GM18511 (cell line): ENCODE measurements around the gene LCN12.

ENCODE experiments used
- ATAC-seq: cut with Tn5 transposase; IDR thresholded peaks from one replicate; pipeline ENCODE4 v1.9.1; 2021; ENCODE audit warnings: mild to moderate bottlenecking, moderate library complexity; ENCODE audit not compliant: unreplicated experiment

The LCN12 gene

DNA sequence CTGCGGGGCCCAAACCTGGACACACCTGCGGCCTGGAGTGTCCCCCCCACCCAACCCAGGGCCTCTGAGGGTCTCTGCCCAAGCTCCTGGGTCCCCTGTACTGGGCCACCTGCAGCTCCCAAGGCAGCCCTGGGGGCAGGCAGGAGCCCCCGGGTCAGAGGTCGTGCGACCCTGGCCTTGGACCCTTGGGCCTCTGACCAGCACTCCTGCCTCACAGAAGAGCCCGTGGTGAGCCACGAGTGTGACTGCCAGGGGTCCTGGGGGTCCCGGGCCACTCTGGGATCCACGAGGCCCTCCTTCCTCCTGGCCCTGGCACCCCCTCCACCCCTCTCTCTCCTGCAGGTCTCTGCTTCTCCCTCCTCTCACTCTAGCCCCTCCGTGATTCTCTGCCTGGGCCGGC is 20.3 kb downstream of the LCN12 start:
- no peak for ATAC-seq

- ATAC-seq, result no peak
Observed at GRCh38 chr9:136972743-136973142, 20.7 kb downstream of the LCN12 start.

DNA sequence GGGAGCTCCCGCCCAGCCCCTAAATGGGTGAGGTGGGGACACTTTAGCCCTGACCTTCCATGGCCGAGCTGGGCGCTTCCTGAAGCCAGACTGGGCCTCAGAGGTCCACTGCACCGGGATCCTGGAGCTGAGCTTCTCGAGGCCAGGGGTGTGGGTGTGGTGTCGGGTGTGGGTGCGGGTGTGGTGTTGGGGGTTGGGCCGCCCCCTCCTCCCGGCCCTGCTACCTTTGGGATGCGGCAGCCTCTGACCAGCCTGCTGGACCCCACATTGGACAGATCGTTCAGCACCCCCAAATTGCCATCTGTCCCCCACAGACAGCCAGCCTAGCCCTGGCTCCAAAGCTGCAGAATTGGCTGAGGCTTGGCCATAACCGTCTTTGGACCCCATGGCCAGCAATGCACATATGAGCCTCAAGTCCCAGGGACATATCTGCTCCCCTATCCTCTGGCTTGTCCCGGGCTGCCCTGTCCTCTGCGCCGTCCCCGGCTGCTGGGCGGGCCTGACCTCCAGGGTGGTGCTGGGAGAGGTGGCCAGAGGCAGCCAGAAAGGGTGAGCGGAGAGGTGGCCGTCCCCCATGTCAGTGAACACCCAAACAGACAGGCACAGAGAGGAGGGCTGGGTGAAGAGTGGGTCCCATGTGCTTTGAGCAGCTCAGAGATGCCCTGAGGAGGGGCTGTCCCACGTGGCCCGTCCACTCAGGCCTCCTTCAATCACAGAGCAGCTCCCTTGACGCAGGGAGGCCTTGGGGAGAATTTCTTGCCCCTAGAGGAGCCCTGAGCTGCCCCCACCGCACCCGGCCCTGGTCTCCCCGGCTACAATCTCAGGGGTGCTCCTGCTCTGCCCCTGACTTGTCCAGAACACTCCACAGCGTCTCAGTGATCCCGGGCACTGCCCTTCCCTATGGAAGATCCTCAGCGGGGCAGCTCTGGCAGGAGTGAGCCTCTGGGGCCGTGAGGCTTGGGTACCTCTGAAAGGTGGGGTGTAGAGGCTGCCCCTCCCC is 21.8 kb downstream of the LCN12 start:
- ATAC-seq, result no peak

GRCh38 chr9:136974817-136975535 is 22.9 kb downstream of the LCN12 start:
- ATAC-seq, result no peak

GRCh38 chr9:136975644-136976043 is 23.6 kb downstream of the LCN12 start:
- ATAC-seq, result no peak

DNA sequence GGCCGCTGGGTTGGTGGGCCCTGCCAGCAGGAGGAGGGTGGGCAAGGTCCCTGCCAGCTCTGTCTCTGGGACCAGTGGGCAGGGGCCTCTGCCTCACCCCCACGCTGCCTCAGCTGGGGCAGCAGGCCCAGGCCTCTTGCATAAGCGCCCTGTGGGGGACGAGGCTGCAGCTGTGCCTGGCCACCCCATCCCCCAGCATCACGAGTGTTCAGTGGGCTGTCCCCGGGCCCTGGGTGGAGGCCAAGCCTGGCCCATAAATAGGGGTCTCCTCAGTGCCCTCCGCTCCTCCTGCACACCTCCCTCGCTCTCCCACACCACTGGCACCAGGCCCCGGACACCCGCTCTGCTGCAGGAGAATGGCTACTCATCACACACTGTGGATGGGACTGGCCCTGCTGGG is 25.1 kb downstream of the LCN12 start, which contains the start of gene PTGDS:
Gene PTGDS (plus strand): TSS at position 282 of the 400 bp plus-strand sequence. CDS start 75 bp downstream, at position 357.
- no peak for ATAC-seq

DNA sequence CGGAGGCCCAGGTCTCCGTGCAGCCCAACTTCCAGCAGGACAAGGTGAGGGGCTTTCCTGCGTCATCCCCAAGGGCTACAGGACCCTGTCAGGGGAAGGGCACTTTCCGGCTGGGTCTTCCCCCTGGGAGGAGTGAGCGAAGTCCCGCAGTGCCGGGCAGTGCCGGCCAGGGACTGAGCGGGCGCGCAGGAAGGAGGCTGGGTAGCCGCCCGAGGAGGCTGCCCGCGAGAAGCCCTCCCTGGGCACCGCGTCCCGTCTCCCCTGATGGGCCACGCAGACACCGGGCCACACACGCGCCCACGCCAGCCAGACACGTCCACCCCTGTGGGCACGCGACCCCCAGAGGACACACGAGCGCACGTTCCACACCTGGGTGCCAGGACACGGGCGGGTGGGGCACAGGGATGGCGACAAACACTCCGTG is 25.6 kb downstream of the LCN12 start:
- ATAC-seq, result no peak

DNA sequence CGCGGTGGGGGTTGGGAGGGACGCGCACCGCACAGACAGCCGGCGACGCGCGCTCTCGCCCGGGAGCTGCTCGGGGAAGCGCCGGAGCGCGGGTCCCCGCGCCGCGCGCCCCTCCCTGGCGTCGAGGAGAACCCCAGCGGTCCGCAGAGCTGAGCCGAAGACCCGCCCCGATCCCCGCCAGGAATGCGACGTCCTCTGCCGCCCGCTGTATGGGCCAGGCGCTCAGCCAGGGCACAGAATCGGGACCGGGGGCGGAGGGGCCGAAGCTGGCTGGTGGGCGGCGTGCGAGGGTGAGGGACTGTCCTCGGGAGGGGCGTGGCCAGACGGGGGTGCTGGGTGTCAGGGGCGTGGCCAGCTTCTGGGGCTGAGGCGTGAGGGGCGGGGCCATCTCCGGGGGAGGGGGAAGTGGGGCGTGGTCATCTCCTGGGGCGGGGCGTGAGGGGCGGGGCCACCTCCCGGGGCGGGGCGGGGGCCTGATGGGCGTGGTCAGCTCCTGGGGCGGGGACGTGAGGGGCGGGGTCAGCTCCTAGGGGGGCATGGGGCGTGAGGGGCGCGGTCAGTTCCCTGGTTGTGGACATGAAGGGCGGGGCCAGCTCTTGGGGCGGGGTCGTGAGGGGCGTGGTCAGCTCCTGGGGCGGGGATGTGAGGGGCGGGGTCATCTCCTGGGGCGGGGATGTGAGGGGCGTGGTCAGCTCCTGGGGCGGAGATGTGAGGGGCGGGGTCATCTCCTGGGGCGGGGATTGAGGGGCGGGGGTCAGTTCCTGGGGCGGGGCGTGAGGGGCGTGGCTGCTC is 26.2 kb downstream of the LCN12 start:
- no peak for ATAC-seq

GRCh38 chr9:136978865-136979544 is 26.9 kb downstream of the LCN12 start:
- ATAC-seq, result no peak

DNA sequence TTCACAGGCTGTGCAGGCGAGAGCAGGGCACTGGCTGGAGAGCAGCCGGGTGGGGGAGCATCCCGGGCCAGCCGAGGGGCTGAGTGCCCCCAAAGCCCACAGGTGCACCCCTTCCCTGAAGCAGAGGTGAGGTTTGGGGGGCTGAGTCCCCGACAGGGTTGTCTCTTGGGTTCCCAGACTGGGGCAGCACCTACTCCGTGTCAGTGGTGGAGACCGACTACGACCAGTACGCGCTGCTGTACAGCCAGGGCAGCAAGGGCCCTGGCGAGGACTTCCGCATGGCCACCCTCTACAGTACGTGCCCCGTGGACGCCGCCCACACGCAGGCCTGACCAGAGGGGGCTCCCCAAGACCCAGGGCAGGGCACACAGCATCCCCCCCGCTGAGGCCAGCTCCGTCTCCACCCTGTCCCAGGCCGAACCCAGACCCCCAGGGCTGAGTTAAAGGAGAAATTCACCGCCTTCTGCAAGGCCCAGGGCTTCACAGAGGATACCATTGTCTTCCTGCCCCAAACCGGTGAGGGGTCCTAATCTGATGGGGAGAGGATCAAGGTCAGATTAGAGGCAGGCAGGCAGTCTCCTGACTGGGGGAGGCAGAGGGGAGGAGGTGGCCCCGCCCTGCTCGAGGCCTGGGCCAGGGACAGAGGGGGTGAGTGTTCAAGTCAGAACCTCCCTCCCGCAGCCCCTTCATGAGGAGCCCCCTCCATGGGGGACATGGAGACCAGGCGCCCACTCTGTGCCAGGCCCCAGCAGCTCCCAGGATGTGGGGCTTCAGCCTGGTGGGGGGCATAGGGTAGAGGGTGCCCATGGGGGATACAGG is 27.9 kb downstream of the LCN12 start:
- no peak for ATAC-seq

- ATAC-seq, result no peak
Observed at GRCh38 chr9:136980669-136981478, 28.8 kb downstream of the LCN12 start.

GRCh38 chr9:136981588-136982231 is 29.6 kb downstream of the LCN12 start:
- no peak for ATAC-seq

GRCh38 chr9:136982232-136983051 is 30.4 kb downstream of the LCN12 start, which contains the start of gene LCNL1:
LCNL1 (plus strand) TSS chr9:136982993; CDS start chr9:136983587, 594 bp downstream.
- ATAC-seq, result no peak

DNA sequence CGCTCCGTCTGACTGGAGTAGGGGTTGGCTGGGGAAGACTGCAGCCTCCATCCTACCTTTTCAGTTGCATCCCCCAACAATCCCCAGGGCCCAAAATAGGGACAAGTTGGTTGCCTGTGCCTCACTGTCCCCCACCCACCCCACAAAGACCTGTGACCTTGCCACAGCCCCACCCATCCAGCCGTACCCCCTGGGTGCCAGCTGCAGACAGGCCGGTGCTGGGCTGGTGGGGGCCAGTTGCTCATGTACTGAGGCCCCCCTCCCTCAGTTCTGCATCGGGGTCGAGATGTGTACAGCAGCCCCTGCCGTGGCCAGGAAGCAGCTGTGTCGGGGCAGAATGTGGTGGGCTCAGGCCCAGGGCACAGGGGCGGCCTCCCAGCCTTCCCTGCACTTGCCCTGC is 31.1 kb downstream of the LCN12 start:
- ATAC-seq, result no peak

- ATAC-seq, result no peak
Observed at GRCh38 chr9:136983656-136984314, 31.7 kb downstream of the LCN12 start.

- no peak for ATAC-seq
Observed at GRCh38 chr9:136984464-136985026, 32.5 kb downstream of the LCN12 start.
